Urinary bladder (tissue), 4 donors: ENCODE results near the gene ANKFY1. TPM values are rescaled to one million over a fixed set of nuclear protein-coding genes. Genes with fewer than 3 reads are reported as not detected.
A peak's percentile ranks its signal among the peaks of the same experiment; 100 is the strongest.

Source experiments
- DNase-seq: peaks from one replicate; pipeline ENCODE4 v3.0.0-alpha.2; 2015; ENCODE audit errors: extremely low spot score
- H3K27ac ChIP-seq: one replicate; pipeline ENCODE4 v1.5.1; 2013; ENCODE audit warnings: low read depth, mild to moderate bottlenecking, moderate library complexity
- H3K36me3 ChIP-seq: one replicate; pipeline ENCODE4 v1.6.1; 2013; ENCODE audit warnings: mild to moderate bottlenecking, moderate library complexity; ENCODE audit not compliant: insufficient read depth
- H3K4me1 ChIP-seq: one replicate; pipeline ENCODE4 v1.6.1; 2013; ENCODE audit warnings: mild to moderate bottlenecking, moderate library complexity; ENCODE audit not compliant: insufficient read depth
- H3K4me3 ChIP-seq: one replicate; pipeline ENCODE4 v1.5.1; 2013; ENCODE audit warnings: low read depth, low read length
- WGBS: extraction: QIAGEN DNeasy Blood & Tissue Kit; methylation state at CpG from one replicate; pipeline ENCODE4 v1.1.7; 2013; 5-methylcytosine and 5-hydroxymethylcytosine counted together
- polyA plus RNA-seq: library from polyadenylated mRNA; stranded (reverse); fragments of 200-250 nt; gene quantifications from one replicate; pipeline ENCODE4 v1.2.3, GENCODE V29; 2013
- total RNA-seq: library from RNA; depleted of rRNA; stranded (reverse); fragments of >200 nt; gene quantifications from one replicate; pipeline ENCODE4 v1.2.3, GENCODE V29; 2014
- donor health status: healthy with polysubstance abuse.
- donor health status: healthy.

ANKFY1 gene
- total and polyA plus RNA-seq, 2 donors = 21.3 to 52.7 TPM

DNA sequence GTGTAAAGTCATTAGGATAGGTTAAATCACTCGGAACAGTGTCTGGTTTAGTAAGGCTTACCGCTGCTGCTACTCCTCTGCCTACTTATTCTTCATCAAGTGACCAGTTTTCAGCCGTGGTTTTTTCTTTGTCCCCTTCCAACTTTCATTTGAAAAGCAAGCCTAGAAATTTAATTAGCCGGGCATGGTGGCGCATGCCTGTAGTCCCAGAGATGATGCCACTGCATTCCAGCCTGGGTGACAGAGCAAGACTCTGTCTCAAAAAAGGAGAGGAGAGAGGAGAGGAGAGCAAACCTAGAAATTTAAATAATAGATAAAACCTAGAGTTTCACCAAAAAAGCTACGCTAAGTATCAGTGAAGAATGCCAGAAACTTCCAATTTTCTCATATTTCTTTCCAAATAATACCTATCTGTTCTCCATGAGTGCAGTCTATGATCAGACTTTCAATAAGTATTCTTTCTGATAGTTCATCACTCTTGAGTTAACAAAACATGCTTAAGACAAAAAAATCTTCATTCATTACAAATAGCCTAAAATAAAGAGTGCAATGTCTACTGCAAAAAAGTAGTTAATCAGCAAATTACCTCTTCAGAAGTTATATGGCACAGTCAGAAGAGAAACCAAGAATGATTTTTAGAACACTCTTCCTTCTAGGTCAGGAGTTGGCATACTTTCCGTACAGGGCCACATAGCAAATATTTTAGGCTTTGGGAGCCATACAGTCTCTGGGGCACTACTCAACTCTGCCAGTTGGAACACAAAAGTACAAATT is 15.1 kb downstream of the ANKFY1 start:
- H3K4me3 ChIP-seq = no peak overlapping the region
- DNase-seq = no peak
- H3K27ac ChIP-seq = no peak overlapping the region
- WGBS = 87% methylated on average over 7 of the region's 7 CpGs
- H3K4me1 ChIP-seq = no peaks in the 10 kb centered on the region
- no peaks in the 10 kb centered on the region for H3K36me3 ChIP-seq

- WGBS = 86% methylated on average over 11 of the region's 11 CpGs
- H3K27ac ChIP-seq = no peak overlapping the region
- H3K36me3 ChIP-seq = no peaks in the 10 kb centered on the region
- DNase-seq = no peak
- H3K4me3 ChIP-seq = no peak overlapping the region
- no peaks in the 10 kb centered on the region for H3K4me1 ChIP-seq
These were observed 15.8 kb downstream of the ANKFY1 start for GRCh38 chr17:4247971-4248388.

DNA sequence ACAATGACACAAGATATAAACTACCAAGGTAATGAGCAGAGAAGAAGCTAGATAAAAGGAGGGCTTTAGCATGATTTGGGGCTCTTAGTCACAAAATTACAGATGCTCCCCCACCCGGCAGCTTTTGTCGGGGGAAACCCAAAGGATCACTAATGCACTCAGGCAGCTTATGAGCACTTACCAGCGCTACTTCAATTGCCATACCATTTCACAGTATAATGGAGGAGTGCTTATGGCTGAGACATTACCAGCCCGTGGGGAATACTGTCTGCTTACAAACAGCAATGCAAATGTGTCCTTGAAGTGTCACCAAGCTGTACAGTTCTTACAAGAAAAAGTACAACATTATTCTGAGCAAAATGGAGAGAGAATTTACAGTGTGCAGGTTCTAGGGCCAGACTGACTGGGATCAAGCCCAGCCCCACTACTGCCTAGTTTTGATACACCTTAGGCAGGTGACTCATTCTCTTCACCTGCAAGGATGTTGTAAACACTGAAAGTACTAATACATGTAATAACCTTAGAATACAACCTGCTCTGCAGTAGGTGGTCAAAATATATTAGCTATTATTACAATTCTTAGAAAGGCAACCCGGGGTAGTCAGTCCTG is 16.3 kb downstream of the ANKFY1 start:
- 72% methylated on average over 5 of the region's 5 CpGs for WGBS
- Histone ChIP-seq H3K36me3 (no peaks in the 10 kb centered on the region), H3K27ac (peak overlapping the region; percentile 39), H3K4me3 (no peak overlapping the region), H3K4me1 (no peaks in the 10 kb centered on the region)
- DNase-seq = no peak

- 96% methylated on average over 5 of the region's 5 CpGs for WGBS
These were observed 17.1 kb downstream of the ANKFY1 start for GRCh38 chr17:4246674-4247073.

GRCh38 chr17:4241535-4241934 is 22.2 kb downstream of the ANKFY1 start:
- Histone ChIP-seq H3K4me3 (no peak overlapping the region), H3K27ac (no peak overlapping the region), H3K36me3 (no peaks in the 10 kb centered on the region), H3K4me1 (no peaks in the 10 kb centered on the region)
- whole genome bisulfite sequencing = 96% methylated on average over 11 of the region's 11 CpGs
- DNase-seq = no peak

More at GRCh38 chr17:4246674-4247073, 17.1 kb downstream of the ANKFY1 start:
- Histone ChIP-seq H3K4me3 (no peak overlapping the region), H3K36me3 (no peaks in the 10 kb centered on the region), H3K27ac (no peak overlapping the region), H3K4me1 (no peaks in the 10 kb centered on the region)
- DNase-seq = no peak

DNA sequence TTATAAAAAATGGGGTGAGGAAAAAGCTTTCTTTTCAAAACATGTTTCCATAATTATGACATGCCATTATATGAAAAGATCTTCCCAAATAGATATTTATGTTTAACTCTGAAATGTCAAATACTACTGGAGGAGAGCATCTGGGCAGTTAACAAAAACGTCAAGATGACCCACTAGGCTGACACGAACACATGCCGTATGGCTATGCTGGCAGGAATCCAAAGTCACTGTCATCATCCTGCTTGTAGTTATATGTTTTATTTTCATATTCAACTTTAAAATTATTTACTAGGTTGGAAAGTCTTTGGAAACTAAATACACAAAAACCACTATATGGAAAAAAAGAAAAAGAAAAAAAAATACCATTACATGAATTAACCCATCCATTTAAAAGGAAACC is 27.3 kb downstream of the ANKFY1 start:
- H3K4me1 ChIP-seq = no peaks in the 10 kb centered on the region
- H3K36me3 ChIP-seq = no peaks in the 10 kb centered on the region
- WGBS = 28% methylated on average over 3 of the region's 3 CpGs
- DNase-seq = no peak
- no peak overlapping the region for H3K4me3 ChIP-seq
- no peak overlapping the region for H3K27ac ChIP-seq

DNA sequence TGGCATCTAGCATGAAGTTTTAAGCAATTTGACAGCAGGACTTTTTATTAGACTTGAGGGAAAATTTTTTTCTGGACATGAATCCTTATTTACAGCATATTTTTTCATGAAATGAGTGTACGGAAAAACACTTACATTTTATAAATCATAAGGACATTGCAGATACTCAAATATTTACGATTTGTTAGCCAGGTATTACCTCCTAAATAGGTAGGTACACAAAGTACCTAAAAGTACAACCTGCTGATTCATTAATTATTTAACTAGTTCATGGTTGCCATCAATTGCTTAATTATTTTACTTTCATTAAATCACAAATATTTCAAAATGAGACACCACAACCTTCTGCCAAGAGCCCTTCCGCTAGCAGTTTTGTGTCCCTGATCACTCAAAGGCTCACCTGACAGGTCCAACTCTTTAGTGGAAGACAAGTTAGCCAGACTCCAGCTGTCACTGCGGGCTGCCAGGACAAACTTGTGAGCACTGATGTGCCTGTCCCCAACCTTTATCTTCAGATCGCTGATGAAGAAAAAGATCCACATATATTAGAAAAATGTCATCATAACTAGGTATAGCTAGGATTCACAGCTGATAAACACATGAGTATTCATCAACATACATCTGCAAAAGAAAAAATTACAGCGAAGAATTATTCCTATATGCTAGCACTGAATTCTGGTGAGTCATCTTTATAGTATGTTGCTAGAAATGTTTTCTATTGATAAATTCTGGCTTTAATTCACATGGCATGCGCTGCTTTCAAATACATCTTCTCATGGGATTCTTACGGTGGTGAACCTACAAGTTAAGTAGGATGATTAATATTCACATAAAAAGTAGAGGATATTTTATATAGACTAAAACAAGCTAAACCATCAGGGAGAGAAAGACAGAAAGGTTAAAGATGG is 28.2 kb downstream of the ANKFY1 start:
- no peak for DNase-seq
- no peak overlapping the region for H3K4me3 ChIP-seq
- H3K27ac ChIP-seq = no peak overlapping the region
- H3K36me3 ChIP-seq = no peaks in the 10 kb centered on the region
- H3K4me1 ChIP-seq = no peaks in the 10 kb centered on the region
- 88% methylated on average over 8 of the region's 8 CpGs for WGBS

DNA sequence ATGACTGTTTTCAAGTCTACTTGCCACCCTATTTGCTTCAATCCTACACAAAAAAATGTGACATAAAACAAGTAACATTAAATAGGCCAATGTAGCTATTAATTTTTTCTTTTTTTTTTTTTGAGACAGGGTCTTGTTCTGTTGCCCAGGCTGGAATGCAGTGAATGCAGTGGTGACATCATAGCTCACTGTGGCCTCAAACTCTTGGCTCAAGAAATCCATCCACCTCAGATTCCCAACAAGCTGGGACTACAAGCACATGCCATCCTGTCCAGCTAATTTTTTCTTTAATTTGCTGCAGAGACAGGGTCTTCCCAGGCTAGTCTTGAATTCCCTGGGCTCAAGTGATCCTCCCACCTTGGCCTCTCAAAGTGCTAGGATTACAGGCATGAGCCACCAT is 29.4 kb downstream of the ANKFY1 start:
- Histone ChIP-seq H3K4me1 (no peaks in the 10 kb centered on the region), H3K27ac (no peak overlapping the region), H3K4me3 (no peak overlapping the region), H3K36me3 (no peaks in the 10 kb centered on the region)
- no peak for DNase-seq

DNA sequence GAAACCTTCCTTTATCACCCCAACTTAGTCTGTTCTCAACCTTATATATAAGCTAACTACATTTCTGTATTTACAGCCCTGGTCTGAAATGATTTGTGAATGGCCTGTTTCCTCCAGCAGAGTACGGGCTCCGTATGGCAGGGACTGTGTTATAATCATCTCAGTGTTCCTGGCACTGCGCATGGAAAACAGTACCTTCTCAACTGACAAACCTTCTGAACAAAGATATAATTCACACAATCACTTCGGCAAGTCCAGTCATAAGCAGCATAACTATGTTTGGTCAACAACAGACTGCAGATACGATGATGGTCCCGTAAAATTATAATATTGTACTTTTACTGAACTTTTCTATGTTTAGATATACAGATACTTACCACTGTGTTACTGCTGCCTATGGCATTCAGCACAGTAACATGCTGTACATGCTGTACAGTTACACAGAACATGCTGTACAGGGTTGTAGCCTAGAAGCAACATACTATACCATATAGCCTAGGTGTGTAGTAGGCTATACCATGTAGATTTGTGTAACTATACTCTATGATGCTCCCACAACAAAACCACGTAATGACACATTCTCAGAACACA is 30.0 kb downstream of the ANKFY1 start:
- no peak overlapping the region for H3K27ac ChIP-seq
- no peaks in the 10 kb centered on the region for H3K4me1 ChIP-seq
- H3K4me3 ChIP-seq = no peak overlapping the region
- no peaks in the 10 kb centered on the region for H3K36me3 ChIP-seq
- 76% methylated on average over 7 of the region's 7 CpGs for WGBS
- no peak for DNase-seq

DNA sequence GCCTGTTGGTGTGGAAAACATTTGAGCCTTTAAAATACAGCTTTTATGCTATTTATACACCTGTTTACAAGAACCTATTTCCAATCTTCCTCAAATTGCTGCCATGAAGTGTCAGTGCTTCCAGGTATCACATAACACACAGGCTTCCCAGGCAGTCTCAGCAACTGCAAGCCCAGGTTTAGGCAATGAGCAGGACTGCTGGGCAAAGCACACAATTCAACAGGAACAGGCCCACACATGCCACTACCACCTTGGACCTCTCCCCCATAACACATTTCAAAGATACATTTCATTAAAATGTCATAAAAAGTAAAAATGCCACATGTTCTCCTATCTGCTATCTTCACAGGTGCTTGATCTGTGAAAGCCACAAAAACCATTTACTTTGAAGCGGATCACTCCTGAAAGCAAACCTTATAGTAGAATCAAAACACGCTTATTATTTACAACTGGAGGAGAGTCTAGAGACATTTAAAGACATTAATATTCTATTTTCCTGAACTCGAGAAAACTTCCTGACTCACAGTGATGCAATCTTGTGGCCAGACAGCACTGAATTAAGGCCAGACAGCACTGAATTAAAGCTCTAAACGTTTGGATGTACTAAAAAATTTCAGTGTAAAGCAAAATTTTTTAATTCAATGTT is 31.5 kb downstream of the ANKFY1 start:
- H3K4me1 ChIP-seq = no peaks in the 10 kb centered on the region
- 72% methylated on average over 4 of the region's 4 CpGs for WGBS
- no peak overlapping the region for H3K4me3 ChIP-seq
- no peak overlapping the region for H3K27ac ChIP-seq
- no peak for DNase-seq
- no peaks in the 10 kb centered on the region for H3K36me3 ChIP-seq

DNA sequence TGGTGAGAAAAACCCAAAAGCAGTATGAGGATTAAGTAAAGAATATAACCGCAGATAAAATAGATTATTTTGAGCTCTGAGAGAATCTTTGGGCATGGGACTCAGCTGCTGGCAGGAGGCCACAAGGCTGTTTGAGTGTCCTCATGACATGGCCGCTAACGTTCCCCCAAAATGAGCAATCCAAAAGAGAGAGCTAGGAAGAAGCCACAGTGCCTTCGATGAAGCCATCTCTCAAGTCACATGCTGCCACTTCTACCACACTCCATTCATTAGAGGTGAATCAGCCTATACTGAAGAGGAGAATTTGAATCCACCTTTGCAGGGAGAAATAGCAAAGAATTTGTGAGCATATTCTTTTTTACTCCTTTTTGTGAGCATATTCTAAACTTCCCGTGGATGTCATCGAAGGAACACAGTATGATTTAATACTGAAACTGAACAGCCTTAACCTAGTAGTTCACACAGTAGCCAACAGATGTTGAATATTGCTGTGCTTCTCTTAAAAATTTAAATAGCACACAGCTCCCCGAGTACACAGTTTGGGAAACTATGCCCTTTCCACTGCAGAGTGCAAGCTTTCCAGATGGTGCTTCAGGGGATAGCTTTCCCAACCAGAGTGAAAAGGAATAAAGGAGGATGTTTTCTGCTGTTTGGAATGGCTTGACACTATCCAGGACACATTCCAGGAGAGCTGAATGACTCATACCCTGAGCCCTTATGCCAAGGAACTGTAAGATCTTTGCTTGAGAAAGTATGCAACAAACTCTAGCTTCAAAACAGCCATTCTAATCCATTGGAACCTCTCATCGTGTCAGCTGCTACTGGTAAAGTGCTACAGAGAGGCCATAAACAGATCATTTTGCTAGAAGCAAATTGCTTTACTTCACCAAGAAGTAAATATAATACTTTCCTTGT is 33.9 kb downstream of the ANKFY1 start:
- peaks cover 2% of the 10 kb centered on the region for H3K36me3 ChIP-seq
- H3K4me3 ChIP-seq = no peak overlapping the region
- H3K4me1 ChIP-seq = no peaks in the 10 kb centered on the region
- WGBS = 26% methylated on average over 8 of the region's 8 CpGs
- DNase-seq = peak; percentile 75
- H3K27ac ChIP-seq = no peak overlapping the region

GRCh38 chr17:4221899-4222659 is 41.7 kb downstream of the ANKFY1 start:
- Histone ChIP-seq H3K4me1 (no peaks in the 10 kb centered on the region), H3K27ac (no peak overlapping the region), H3K36me3 (peaks cover 2% of the 10 kb centered on the region), H3K4me3 (no peak overlapping the region)
- 92% methylated on average over 47 of the region's 47 CpGs for WGBS
- no peak for DNase-seq
